M059J (cell line): ENCODE results near the gene MSI2. TPM values are rescaled to one million over a fixed set of nuclear protein-coding genes. Genes with fewer than 3 reads are reported as not detected.
A peak's percentile ranks its signal among the peaks of the same experiment; 100 is the strongest.
"Not testable (repeated sequence)": the region's sequence is repeated elsewhere in the genome, so short reads cannot be mapped to it uniquely, and the experiment has no call there.

Experiments
- DNase-seq: peaks from one replicate; pipeline ENCODE4 v3.0.0-alpha.2; 2012; ENCODE audit warnings: low read depth
- total RNA-seq: library from RNA; depleted of rRNA; stranded (reverse); fragments of >200 nt; shearing (Covaris generic); gene quantifications from 2 replicates; pipeline ENCODE4 v1.2.3, GENCODE V29; 2014

The MSI2 gene
- total RNA-seq, 1 experiment from 2014 or later: 28.6 TPM

DNA sequence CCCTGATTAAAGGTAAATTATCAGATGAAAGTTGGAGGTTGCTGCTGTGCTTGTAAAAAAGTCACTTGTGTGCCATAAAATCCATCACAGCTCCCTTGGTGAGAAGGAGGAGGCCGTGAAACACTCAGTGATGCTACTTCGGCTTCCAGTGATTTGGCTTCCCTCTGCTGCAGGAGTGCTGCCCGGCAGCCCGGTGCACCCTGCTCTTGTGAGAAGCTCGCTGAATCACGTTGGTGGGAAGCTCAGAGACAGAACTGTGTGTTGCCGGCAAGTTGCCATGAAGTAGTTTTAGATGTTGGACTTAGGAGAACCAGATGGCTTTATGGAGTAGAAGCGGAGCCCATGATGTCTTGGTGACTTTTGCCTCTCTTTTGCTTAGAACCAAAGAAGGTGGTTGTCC is 33.3 kb downstream of the MSI2 start:
- no peak for DNase-seq

- no peak for DNase-seq
Measured at GRCh38 chr17:57290981-57291380, 34.7 kb downstream of the MSI2 start.

DNA sequence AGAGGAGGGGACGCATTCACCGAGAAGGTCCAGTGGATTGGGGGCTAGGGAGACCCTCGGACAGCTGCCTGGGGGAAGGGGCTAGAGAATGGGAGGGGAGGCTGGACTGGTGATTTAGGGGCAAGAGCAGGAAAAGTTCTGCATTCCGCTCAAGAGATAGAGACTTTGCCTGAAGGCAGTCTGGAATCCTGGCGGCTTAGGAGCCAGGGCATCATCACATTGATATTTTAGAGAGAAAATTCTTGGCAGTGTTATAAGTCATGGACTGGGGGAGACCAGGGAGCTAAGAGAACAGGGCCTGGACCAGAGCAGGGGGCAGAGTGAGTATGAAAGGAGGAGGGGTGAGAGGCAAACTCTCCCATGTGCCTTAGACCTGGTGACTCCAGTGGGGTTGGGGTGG is 35.8 kb downstream of the MSI2 start:
- DNase-seq: peak; percentile 47

DNA sequence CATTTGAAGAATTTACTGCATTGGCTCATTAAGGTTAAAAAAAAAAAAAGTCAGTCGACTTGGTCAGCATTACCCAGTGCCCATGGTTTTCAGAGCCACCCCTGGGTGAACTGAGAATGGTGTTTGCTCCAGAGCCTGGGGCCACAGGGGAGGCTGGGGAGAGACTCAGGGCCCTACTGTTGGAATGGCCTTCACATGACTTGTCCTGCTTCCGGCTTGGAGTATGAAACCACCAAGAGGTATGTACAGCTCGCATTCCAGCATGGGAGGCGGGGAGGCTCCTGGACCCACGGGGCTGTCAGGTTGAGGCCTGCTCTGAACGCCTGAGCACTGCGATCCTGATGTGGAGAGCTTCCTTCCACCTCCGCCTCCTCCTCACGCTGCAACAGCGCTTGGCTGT is 36.8 kb downstream of the MSI2 start:
- peak; percentile 97 for DNase-seq

DNA sequence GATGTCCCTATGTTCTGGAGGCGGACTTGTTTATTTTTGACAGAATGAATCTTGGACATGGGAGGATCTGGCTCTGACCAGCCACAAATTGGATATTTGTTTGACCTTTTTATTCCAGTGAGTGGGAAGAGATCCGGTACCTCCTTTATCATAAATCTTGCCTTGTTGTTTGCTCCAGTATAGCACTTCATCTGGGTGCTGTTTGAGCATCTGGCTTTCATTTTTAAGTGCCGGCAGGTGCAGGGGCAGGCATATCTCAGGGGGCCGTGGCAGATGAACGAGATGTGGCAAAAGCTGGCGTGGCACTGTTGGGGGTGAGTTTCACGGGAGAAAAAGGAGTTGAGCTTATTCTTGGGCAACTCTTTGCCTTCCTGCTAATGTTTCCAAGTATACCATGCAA is 37.8 kb downstream of the MSI2 start:
- DNase-seq: no peak

DNA sequence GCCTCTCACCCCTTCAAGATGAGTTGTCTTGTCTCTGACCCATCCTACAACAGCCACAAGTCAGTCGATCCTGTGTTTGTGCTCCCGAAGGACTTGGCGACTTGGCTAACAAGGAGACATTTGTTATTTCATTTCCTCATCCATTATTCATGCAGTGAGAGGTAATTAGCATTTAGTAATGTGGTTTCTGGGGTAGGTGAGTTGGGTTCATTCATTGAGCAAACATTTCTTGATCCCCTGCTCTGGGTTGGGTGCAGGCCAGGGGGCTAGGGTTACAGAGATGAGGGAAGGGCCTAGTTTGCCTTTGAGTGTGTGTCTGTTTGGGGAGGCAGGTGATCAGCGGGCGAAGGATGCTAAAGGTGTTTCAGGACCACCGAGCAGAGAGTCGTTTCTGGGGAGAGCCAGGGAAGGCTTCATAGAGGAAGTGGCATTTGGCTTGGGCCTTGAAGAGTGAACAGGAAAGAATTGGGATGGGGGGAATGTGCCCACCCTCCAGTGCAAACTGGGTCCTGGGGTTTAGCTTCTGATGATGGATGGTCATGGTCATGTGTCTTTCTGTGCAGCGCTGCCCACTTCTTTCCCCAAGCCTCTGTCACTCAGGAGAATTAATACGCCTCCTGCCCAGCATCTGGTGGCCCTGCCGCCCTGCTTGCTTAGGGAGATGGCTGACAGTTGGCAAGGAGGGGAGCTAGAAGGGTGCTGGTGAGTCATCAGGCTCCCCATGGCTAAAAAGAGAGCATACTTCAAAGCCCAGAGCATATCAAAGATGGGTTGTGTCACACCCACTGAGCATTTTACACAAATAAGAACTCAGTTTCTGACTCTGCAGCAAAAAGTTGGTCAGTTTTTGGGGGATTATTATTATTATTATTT is 38.5 kb downstream of the MSI2 start:
- DNase-seq: peak; percentile 85

DNA sequence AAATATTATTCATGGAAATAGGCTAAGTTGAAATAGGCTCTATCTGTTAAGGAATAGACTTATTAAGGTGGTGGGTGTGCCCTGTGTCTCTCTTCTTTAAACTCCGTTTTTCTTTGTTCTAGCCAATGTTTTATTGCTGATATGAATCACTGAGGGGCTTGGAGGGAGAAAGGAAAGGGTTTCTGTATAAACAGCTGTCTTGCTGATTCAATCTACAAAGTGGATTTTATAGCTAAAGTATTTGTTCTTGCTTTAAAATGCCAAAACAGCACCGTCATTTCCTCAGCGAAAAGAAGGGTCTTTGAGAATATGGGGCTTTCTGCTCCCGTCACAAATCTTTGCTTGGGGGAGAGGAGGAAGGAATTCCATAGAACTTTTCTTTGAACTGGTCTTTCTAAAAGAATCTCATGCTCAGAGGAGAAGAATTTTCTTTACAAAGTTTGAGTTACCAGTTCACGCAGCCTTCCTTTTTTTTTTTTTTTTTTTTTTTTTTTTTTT is 39.3 kb downstream of the MSI2 start:
- DNase-seq: peak; percentile 69

DNA sequence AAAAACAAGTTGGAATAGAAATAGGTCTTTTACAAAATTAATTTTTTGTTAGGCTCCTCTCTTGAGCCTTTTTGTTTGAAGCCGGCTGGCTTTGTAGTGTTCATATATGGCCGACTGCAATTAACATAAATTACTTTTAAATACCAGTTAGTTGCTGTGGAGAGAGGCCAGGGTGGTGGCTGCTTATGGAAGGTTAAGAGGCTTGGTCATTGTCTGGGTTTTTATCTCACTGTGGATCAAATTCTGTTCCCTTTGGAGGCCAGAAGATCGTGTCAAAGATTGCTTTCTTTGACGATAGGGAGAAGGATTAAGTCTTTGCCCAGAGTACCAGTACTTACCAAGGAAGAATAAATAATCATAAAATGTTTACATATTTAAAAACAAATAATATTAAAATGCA is 39.9 kb downstream of the MSI2 start:
- peak; percentile 44 for DNase-seq

GRCh38 chr17:57299176-57299575 is 42.9 kb downstream of the MSI2 start:
- DNase-seq: no peak

DNA sequence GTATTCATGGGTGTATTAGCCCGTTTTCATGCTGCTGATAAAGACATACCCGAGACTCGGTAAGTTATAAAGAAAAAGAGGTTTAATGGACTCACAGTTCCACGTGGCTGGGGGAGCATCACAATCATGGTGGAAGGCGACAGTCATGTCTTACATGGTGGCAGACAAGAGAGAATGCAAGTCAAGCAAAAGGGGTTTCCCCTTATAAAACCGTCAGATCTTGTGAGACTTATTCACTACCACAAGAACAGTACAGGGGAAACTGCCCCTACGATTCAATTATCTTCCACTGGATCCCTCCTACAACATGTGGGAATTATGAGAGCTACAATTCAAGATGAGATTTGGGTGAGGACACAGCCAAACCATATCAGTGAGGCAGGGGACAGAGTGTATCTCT is 44.3 kb downstream of the MSI2 start:
- DNase-seq: not testable (repeated sequence)

- no peak for DNase-seq
Measured at GRCh38 chr17:57302690-57303465, 46.6 kb downstream of the MSI2 start.

GRCh38 chr17:57305144-57305728 is 48.9 kb downstream of the MSI2 start:
- no peak for DNase-seq

DNA sequence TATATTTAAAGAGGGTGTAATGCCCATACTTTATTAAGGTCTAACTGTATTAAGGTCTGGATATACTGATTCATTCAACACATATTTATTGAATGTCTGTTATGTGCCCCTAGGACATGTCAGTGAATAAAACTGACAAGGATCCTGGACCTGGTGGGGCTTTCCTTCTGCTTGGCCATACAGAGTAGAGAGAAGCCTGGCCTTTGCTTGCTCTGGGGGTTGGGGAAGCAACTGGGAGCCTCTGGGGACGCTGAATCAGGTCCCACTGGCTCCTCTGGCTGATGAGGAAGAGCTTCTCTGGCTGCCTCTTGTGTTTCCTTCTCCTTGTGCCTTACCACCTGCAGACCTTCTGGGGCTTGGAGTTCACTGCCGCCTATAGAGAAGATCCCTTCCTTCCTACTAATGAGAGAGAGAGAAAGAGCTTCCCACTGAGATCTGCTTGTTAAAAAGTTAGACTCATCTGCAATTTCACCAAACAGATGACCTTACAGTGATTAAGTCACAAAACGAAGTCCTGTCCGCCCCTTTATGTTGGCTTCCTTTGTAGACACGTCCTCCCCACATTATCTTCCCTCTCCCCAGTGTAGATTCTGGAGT is 49.7 kb downstream of the MSI2 start:
- DNase-seq: peak; percentile 54

DNA sequence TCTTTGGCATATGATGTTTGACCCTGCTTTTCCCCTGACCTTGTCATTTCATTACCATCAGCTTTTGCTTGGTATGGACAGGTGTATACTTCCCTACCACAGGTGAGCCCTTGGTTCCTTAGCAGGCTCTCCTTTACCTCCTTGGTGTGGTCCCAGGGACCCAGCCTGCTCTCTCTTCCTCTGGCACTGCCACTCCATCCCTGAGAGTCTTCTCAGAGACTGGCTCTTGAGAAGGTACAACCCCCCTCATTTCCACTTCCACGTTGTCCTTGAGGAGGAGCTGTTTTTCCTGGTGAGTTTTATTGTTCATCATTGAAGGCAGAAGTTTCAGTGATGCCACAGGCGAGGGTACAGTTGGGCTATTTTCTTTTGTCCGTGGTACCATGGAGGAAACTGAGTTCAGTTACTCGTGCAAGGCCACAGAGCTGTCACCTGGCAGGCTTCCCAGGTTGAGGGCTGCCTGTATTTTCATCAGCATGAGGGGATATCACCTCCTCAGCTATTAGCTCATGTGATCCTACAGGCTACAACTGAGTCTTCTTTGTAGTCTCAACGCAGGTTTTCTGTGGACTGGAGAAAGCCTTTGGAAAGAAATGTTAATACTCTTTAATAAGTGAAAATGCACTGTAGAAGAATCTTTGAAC is 52.3 kb downstream of the MSI2 start:
- no peak for DNase-seq

DNA sequence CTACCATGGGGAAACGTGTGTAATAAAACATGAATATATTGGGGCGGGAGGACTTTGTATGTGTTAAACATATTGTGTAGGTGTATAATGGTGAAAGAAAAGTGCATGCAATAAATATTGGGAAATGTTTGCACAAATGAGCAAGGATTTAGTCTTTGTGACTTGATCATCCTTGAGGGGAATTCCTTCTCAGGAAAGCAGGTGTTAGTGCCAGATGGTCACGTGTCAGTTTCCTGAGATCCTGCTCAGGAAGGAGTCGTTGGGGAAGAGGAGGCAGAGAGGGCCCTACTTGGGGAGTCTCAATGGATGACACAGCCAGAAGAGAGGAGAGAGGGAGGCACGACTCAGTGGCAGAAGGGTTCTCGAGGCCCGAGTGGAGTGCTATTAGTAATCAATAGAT is 53.2 kb downstream of the MSI2 start:
- no peak for DNase-seq

DNA sequence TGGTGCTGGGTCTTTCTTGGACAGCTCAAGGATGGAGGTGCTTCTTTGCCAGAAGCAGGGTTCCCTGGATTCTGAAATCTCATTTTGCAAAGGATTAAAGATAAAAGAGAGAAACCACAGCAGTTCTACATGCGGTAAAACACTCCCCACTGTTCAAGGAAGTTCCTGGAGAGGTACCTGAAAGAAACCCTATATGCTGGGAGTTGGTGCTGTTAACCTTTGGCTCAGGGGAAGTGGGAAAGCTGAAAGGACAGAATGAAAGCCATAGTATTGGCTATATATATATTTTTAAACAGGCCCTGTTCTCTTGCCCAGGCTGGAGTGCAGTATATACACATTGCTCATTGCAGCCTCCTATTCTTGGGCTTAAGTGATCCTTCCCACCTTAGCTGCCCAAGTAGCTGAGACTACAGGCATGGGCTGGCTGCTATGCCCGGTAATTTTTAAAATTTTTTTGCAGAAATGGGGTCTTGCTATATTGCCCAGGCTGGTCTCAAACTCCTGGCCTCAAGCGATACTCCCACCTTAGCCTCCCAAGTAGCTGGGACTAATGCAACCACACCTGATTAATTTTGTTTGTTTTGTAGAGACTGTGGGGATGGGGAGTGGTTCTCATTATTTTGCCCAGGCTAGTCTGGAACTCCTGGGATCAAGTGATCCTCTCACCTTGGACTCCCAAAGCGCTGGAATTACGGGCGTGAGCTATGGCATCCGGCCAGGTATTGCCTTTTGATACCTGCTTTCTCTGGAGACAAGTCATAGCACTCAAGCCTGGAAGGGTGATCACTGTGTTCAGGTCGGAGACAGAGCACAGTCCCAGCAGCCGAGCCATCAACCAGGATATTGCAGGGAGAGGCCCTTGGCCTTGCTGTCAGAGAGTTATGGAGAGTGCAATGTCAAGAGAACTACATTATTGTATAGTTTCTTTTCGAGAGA is 55.2 kb downstream of the MSI2 start:
- DNase-seq: no peak

DNA sequence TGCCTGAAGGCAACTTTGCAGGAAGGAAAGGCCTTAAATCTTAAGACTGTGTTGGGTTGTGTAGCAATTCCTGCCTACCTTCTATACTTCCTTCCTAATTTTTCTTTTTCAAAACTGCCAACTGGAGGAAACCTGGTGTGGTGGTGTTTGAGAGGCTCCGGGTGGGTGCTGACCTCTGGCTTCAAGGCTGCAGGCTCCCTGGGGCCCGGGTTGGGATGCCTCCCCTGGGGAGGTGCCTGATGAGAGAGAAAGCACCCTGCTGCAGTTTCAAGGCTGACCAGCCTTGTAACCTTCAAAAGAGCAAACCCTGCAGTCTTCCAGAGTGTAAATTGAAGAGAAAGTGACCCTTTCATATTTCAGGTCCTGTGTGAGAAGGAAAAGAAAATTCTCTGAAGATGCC is 55.9 kb downstream of the MSI2 start:
- no peak for DNase-seq

DNA sequence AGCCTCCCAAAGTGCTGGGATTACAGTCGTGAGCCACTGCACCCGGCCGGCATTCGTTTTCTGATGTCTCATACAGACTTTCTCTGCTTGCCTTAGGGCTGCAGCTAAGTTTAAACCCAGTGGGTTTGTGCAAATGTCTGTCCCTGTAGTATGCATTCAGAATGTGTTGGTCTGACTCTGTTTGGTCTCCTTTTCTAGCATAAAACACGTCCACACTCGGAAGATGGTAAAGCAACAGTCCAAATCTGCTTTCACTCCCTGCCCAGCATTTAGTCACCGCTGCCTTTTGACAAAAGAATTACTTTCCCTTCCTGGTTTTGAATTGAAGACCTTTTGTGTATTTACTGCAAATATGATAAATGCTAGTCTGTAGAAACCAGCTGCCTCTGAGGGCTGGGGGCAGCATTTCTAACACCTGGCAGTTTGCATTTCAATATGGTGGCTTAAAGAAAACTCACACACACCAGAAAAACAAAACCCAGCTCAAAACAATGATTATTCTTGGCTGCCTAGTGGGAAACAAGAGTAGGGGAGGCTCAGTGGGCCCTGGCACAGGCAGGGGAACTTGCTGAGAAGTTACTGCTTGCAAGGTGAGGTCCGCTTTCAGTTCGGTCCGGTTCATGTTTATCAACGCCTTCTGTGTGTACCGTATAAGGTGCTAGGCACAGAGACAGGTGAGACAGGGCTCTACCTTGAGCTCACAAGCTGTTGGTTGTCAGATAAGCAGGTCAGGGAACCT is 56.9 kb downstream of the MSI2 start:
- no peak for DNase-seq
